Smooth muscle cell (in vitro differentiated cells): ENCODE measurements around the gene TTC27. TPM values are rescaled to one million over a fixed set of nuclear protein-coding genes. Genes with fewer than 3 reads are reported as not detected.
"Not testable (repeated sequence)": the region's sequence is repeated elsewhere in the genome, so short reads cannot be mapped to it uniquely, and the experiment has no call there.

Experiments
- DNase-seq: peaks from one replicate; lab custom pipeline; 2025; ENCODE audit not compliant: unreplicated experiment; lab: John Stamatoyannopoulos, UW
- H2AFZ ChIP-seq: fragments of 200-600 bp; sonication (generic); 2 replicates; pipeline ENCODE4 v1.6.0; 2016; ENCODE audit warnings: antibody characterized with exemption, low read depth, mild to moderate bottlenecking
- H3F3A ChIP-seq: fragments of 200-600 bp; sonication (generic); 2 replicates; pipeline ENCODE4 v1.6.0; 2017; ENCODE audit warnings: antibody characterized with exemption, low read depth
- H3K27ac ChIP-seq: fragments of 200-600 bp; sonication (generic); 2 replicates; pipeline ENCODE4 v1.5.1; 2016; ENCODE audit warnings: low read depth, mild to moderate bottlenecking
- H3K27me3 ChIP-seq: fragments of 200-600 bp; sonication (generic); 2 replicates; pipeline ENCODE4 v1.6.1; 2016; ENCODE audit warnings: low read depth, mild to moderate bottlenecking
- H3K36me3 ChIP-seq: fragments of 200-600 bp; sonication (generic); 2 replicates; pipeline ENCODE4 v1.5.1; 2016; ENCODE audit warnings: low read depth
- H3K4me1 ChIP-seq: fragments of 200-600 bp; sonication (generic); 2 replicates; pipeline ENCODE4 v1.5.1; 2016; ENCODE audit warnings: low read depth
- H3K4me2 ChIP-seq: fragments of 200-600 bp; sonication (generic); 2 replicates; pipeline ENCODE4 v1.6.0; 2016; ENCODE audit warnings: mild to moderate bottlenecking
- H3K4me3 ChIP-seq: fragments of 200-600 bp; sonication (generic); 2 replicates; pipeline ENCODE4 v1.5.1; 2016; ENCODE audit warnings: mild to moderate bottlenecking
- H3K79me2 ChIP-seq: fragments of 200-600 bp; sonication (generic); 2 replicates; pipeline ENCODE4 v1.6.0; 2016; ENCODE audit warnings: low read depth, mild to moderate bottlenecking
- H3K9ac ChIP-seq: fragments of 200-600 bp; sonication (generic); 2 replicates; pipeline ENCODE4 v1.6.0; 2016; ENCODE audit warnings: low read depth
- H3K9me3 ChIP-seq: fragments of 200-600 bp; sonication (generic); replicated peaks from 2 replicates; pipeline ENCODE4 v1.5.1; 2016; ENCODE audit warnings: low read depth
- H4K20me1 ChIP-seq: fragments of 200-600 bp; sonication (generic); 2 replicates; pipeline ENCODE4 v1.6.0; 2016; ENCODE audit warnings: low read depth
- WGBS: methylation state at CpG from one replicate; pipeline ENCODE4 v1.1.7; 2016; ENCODE audit warnings: low lambda C conversion rate; 5-methylcytosine and 5-hydroxymethylcytosine counted together
- polyA plus RNA-seq: library from polyadenylated mRNA; unstranded; fragments of >200 nt; fragmentation: Nextera tagmentation; extraction: Ambion mirVana; gene quantifications from 2 replicates; pipeline ENCODE4 v1.2.1, GENCODE V29; 2016
- total RNA-seq: library from RNA; depleted of rRNA; stranded (reverse); fragments of >200 nt; gene quantifications from 2 replicates; pipeline ENCODE4 v1.2.3, GENCODE V29; 2014
- TF ChIP-seq, protein P1 (sequence below): fragments of 200-600 bp; sonication (generic); IDR thresholded peaks from 2 replicates; pipeline ENCODE4 v1.5.1; 2017; ENCODE audit warnings: borderline replicate concordance, mild to moderate bottlenecking, antibody characterized with exemption; ENCODE audit not compliant: insufficient read depth, poor library complexity, severe bottlenecking

TTC27 gene
- total and polyA plus RNA-seq, 2 experiments from 2014 or later, result 9.2 to 12.1 TPM

DNA sequence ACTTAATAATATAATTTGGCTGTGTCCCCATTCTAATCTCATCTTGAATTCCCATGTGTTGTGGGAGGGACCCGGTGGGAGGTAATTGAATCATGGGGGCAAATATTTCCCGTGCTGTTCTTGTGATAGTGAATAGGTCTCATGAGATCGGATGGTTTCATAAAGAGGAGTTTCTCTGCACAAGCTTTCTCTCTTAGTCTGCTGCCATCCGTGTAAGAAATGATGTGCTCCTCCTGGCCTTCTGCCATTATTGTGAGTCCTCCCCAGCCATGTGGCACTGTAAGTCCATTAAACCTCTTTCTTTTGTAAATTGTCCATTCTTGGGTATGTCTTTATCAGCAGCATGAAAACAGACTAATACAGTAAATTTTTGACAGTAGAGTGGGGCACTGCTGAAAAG is 216.4 kb downstream of the TTC27 start:
- Histone ChIP-seq H3K9ac (no peak overlapping the region), H3K79me2 (no peaks in the 10 kb centered on the region), H3K4me2 (no peak overlapping the region), H3F3A (no peaks in the 10 kb centered on the region), H4K20me1 (no peaks in the 10 kb centered on the region), H3K9me3 (no peaks in the 10 kb centered on the region), H3K27me3 (no peaks in the 10 kb centered on the region), H3K36me3 (no peaks in the 10 kb centered on the region), H3K4me1 (no peaks in the 10 kb centered on the region), H3K27ac (no peak overlapping the region), H3K4me3 (no peak overlapping the region), H2AFZ (no peak overlapping the region)
- WGBS, result 93% methylated on average over 4 of the region's 4 CpGs
- TF ChIP-seq, protein P1, sequence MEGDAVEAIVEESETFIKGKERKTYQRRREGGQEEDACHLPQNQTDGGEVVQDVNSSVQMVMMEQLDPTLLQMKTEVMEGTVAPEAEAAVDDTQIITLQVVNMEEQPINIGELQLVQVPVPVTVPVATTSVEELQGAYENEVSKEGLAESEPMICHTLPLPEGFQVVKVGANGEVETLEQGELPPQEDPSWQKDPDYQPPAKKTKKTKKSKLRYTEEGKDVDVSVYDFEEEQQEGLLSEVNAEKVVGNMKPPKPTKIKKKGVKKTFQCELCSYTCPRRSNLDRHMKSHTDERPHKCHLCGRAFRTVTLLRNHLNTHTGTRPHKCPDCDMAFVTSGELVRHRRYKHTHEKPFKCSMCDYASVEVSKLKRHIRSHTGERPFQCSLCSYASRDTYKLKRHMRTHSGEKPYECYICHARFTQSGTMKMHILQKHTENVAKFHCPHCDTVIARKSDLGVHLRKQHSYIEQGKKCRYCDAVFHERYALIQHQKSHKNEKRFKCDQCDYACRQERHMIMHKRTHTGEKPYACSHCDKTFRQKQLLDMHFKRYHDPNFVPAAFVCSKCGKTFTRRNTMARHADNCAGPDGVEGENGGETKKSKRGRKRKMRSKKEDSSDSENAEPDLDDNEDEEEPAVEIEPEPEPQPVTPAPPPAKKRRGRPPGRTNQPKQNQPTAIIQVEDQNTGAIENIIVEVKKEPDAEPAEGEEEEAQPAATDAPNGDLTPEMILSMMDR, result no peak
- no peak for DNase-seq

DNA sequence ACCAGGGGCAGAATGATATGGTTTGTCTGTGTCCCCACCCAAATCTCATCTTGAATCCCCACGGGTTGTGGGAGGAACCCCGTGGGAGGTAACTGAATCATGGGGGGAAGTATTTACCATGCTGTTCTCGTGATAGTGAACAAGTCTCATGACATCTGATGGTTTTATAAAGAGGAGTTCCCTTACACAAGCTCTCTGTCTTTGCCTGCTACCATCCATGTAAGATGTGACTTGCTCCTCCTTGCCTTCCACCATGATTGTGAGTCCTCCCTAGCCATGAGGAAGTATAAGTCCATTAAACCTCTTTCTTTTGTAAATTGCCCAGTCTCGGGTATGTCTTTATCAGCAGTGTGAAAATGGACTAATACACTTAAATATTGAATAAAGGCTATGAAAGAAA is 218.4 kb downstream of the TTC27 start:
- not testable (repeated sequence) for H3K27ac ChIP-seq, H3K4me2 ChIP-seq, H2AFZ ChIP-seq, DNase-seq, H3F3A ChIP-seq, H4K20me1 ChIP-seq, H3K27me3 ChIP-seq, H3K4me3 ChIP-seq, H3K9ac ChIP-seq, H3K79me2 ChIP-seq, H3K9me3 ChIP-seq, H3K36me3 ChIP-seq, H3K4me1 ChIP-seq
- 79% methylated on average over 4 of the region's 4 CpGs for WGBS

DNA sequence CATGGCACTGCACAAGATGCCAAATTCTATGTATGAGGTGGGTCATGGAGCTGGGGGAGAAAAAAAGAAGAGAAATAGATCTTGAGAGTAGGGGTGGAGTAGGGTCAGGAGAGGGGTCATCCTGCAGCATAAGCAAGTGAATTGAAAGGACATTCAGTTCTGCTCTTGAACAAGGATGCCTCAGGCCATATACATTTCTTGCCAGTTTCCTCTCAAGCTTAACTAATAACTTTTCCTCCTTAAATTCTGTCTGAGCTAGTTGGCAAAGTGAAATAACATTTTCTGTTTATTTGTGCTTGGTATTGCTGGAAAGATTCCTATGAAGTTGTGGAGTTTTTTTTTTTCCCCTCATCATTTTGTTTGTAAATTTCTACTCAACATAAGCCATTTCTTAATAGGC is 219.9 kb downstream of the TTC27 start:
- no peaks in the 10 kb centered on the region for H3K79me2 ChIP-seq
- no peak for DNase-seq
- no peak overlapping the region for H3K9ac ChIP-seq
- no peaks in the 10 kb centered on the region for H3K9me3 ChIP-seq
- TF ChIP-seq, protein P1, result no peak
- H4K20me1 ChIP-seq, result no peaks in the 10 kb centered on the region
- H3K27ac ChIP-seq, result no peak overlapping the region
- no peak overlapping the region for H2AFZ ChIP-seq
- no peak overlapping the region for H3K4me2 ChIP-seq
- no peaks in the 10 kb centered on the region for H3F3A ChIP-seq
- no peaks in the 10 kb centered on the region for H3K4me1 ChIP-seq
- H3K36me3 ChIP-seq, result no peaks in the 10 kb centered on the region
- no peak overlapping the region for H3K4me3 ChIP-seq
- no peaks in the 10 kb centered on the region for H3K27me3 ChIP-seq

DNA sequence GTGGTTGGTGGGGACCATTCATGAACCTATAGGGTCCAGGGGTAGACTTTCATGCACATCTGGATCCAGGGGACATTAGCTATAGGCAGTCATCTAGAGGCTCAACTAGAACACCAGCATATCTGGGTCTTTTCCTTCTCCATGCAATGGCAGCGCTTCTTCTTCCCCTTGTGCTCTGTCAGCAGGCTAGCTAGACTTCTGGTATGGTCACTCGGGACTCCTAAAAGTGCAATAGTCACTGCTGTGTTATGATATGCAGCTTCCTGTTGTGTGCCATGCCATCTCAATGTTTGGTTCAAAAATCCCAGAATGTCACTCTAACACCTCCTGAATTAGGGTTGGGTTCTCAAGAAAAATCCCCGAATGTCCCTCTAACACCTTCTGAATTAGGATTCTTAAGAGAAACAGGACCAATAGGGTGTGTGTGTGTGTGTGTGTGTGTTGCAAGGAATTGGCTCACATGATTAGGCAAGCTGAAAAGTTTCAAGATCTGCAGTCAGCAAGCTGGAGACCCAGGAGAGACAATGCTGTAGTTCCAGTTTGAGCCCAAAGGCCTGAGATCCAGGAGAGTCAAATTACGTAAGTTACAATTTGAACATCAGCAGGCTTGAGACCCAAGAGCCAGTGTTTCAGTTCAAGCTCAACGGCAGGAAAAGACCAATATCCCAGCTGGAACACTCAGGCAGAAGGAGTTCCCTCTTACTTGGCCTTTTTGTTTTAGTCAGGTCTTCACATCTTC is 221.8 kb downstream of the TTC27 start:
- H3K27ac ChIP-seq, result no peak overlapping the region
- H3K79me2 ChIP-seq, result no peaks in the 10 kb centered on the region
- H3F3A ChIP-seq, result no peaks in the 10 kb centered on the region
- no peaks in the 10 kb centered on the region for H3K36me3 ChIP-seq
- TF ChIP-seq, protein P1, result no peak
- no peaks in the 10 kb centered on the region for H4K20me1 ChIP-seq
- H3K4me2 ChIP-seq, result no peak overlapping the region
- no peak overlapping the region for H3K9ac ChIP-seq
- no peaks in the 10 kb centered on the region for H3K9me3 ChIP-seq
- DNase-seq, result no peak
- no peaks in the 10 kb centered on the region for H3K27me3 ChIP-seq
- 88% methylated on average over 5 of the region's 5 CpGs for WGBS
- H3K4me3 ChIP-seq, result no peak overlapping the region
- H2AFZ ChIP-seq, result no peak overlapping the region
- H3K4me1 ChIP-seq, result no peaks in the 10 kb centered on the region
